Natural killer cell (primary cell): ENCODE data around the gene NLRP5. TPM values are rescaled to one million over a fixed set of nuclear protein-coding genes. Genes with fewer than 3 reads are reported as not detected.
A peak's percentile ranks its signal among the peaks of the same experiment; 100 is the strongest.

ENCODE experiments used
- ATAC-seq, 3 donors: fragments of 150-1000 bp in 2 of 3; fragments of 200-7000 bp in 1 of 3; cut with Tn5 transposase; 1 replicate in 1 of 3; 2 replicates in 2 of 3; pipeline ENCODE4 v1.10.0; 2021; ENCODE audit warnings: mild to moderate bottlenecking in 2 of 3, moderate library complexity in 2 of 3
- DNase-seq, 2 donors: peaks; one replicate each; pipeline versions ENCODE4 v3.0.0 to v3.0.0-alpha.2; 2013 to 2021; ENCODE audit warnings: mixed read lengths in 1 of 2
- H3K27ac ChIP-seq: one replicate; pipeline ENCODE4 v1.5.1; 2013; ENCODE audit warnings: mild to moderate bottlenecking, low read length
- H3K27me3 ChIP-seq: one replicate; pipeline ENCODE4 v1.6.1; 2013; ENCODE audit warnings: low read length; ENCODE audit not compliant: control insufficient read depth, insufficient read depth
- H3K36me3 ChIP-seq: one replicate; pipeline ENCODE4 v1.6.1; 2013; ENCODE audit warnings: low read length; ENCODE audit not compliant: control insufficient read depth, insufficient read depth
- H3K4me1 ChIP-seq: one replicate; pipeline ENCODE4 v1.6.1; 2013; ENCODE audit warnings: low read length; ENCODE audit not compliant: control insufficient read depth, insufficient read depth
- H3K4me3 ChIP-seq: one replicate; pipeline ENCODE4 v1.5.1; 2013; ENCODE audit warnings: low read length
- H3K9me3 ChIP-seq: one replicate; pipeline ENCODE4 v1.6.1; 2013; ENCODE audit warnings: low read length; ENCODE audit not compliant: control insufficient read depth, insufficient read depth
- H3K27ac Mint-ChIP-seq, 2 donors: one replicate each; pipeline ENCODE4 v1.8.0; 2022; ENCODE audit warnings: mild to moderate bottlenecking in 2 of 2, mixed read lengths in 2 of 2, moderate library complexity in 1 of 2
- H3K27me3 Mint-ChIP-seq, 2 donors: one replicate each; pipeline ENCODE4 v1.8.0; 2022; ENCODE audit warnings: low read depth in 2 of 2, mixed read lengths in 2 of 2
- H3K36me3 Mint-ChIP-seq: one replicate; pipeline ENCODE4 v1.8.0; 2022; ENCODE audit warnings: mixed read lengths
- H3K4me1 Mint-ChIP-seq, 2 donors: one replicate each; pipeline ENCODE4 v1.8.0; 2022; ENCODE audit warnings: mixed read lengths in 2 of 2
- H3K4me3 Mint-ChIP-seq: one replicate; pipeline ENCODE4 v1.8.0; 2022; ENCODE audit warnings: mild to moderate bottlenecking, moderate library complexity, mixed read lengths
- H3K9me3 Mint-ChIP-seq, 2 donors: one replicate each; pipeline ENCODE4 v1.8.0; 2022; ENCODE audit warnings: mixed read lengths in 2 of 2
- WGBS: methylation state at CpG from one replicate; pipeline ENCODE4 v1.1.7; 2013; ENCODE audit warnings: missing lambda C conversion rate; ENCODE audit not compliant: insufficient coverage; 5-methylcytosine and 5-hydroxymethylcytosine counted together
- intact Hi-C: fragments of 100-400 bp; cut with micrococcal nuclease; formaldehyde crosslinking; loops from one replicate; pipeline ENCODE4 v1.14.2; 2022
- total RNA-seq, 4 donors: library from RNA; stranded (reverse); fragments of 120-200 nt in 1 of 4; gene quantifications; one replicate each; pipeline versions ENCODE4 v1.2.3 to v1.2.4, GENCODE V29; 2013 to 2022
- TF ChIP-seq, protein P1 (sequence below): fragments of 200-600 bp; IDR thresholded peaks from one replicate; pipeline ENCODE4 v1.8.0; 2022; ENCODE audit warnings: antibody characterized with exemption

Gene NLRP5
- total RNA-seq, 3 donors from 2014 or later (not counting 1 experiment from before 2014, with no cell fraction given), result not detected

DNA sequence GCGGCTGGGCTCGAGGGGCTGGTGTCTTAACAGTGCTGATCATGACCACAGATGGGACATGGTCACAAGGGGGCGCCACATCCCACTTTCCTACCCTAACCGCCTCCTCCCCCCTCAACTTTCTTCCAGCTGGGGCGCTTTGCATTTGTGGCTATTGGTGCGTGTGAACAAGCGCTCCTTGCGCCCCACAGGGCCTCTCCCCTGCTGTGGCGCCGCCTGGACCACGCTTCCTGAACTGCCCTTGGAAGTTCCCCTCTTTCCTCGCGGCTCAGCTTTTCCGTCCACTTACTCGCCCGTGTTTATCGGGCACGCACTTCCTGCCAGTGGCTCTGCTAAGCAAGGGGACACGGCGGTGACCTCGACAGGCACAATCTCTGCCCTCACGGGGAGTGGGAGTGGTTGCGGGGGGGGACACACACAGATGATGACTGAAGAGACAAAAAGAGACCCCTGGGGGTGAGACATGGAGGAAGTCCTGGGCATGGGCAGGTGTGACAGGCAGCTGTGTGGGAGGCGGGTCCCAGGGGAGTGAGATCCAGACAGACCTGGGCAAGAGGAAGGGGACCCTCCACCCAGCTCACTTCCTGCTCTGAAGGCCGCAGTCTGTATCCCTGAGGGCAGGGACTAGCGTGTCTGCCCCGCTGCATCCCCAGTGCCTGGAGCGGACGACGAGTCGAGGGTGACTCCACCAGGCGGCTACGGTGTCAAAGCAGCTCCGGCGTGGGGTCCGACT lies 94.3 kb downstream of the NLRP5 start:
- ATAC-seq (peak; percentile 70 to 80 (median 77)), DNase-seq (peak; percentile 58 to 81)
- Mint-ChIP-seq H3K27me3 (peaks cover 0 to 5% of the 10 kb centered on the region in 2 donors), H3K4me1 (peaks cover 10 to 12% of the 10 kb centered on the region in 2 donors), H3K27ac (peak overlapping the region in 1 of 2 donors; percentile 86), H3K9me3 (no peaks in the 10 kb centered on the region), H3K36me3 (no peaks in the 10 kb centered on the region), H3K4me3 (peak overlapping the region; percentile 79)
- Histone ChIP-seq H3K27ac (no peak overlapping the region), H3K4me1 (peaks cover 12% of the 10 kb centered on the region), H3K36me3 (no peaks in the 10 kb centered on the region), H3K27me3 (no peaks in the 10 kb centered on the region), H3K4me3 (peak overlapping the region; percentile 41), H3K9me3 (no peaks in the 10 kb centered on the region)
- intact Hi-C loops, result loop anchor here (2.0 kb wide), 1 partner anchor 172 kb away; no protein-coding TSS in a partner anchor
- TF ChIP-seq, protein P1, sequence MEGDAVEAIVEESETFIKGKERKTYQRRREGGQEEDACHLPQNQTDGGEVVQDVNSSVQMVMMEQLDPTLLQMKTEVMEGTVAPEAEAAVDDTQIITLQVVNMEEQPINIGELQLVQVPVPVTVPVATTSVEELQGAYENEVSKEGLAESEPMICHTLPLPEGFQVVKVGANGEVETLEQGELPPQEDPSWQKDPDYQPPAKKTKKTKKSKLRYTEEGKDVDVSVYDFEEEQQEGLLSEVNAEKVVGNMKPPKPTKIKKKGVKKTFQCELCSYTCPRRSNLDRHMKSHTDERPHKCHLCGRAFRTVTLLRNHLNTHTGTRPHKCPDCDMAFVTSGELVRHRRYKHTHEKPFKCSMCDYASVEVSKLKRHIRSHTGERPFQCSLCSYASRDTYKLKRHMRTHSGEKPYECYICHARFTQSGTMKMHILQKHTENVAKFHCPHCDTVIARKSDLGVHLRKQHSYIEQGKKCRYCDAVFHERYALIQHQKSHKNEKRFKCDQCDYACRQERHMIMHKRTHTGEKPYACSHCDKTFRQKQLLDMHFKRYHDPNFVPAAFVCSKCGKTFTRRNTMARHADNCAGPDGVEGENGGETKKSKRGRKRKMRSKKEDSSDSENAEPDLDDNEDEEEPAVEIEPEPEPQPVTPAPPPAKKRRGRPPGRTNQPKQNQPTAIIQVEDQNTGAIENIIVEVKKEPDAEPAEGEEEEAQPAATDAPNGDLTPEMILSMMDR, result peak; percentile 19
- WGBS, result 2% methylated on average over 36 of the region's 36 CpGs

DNA sequence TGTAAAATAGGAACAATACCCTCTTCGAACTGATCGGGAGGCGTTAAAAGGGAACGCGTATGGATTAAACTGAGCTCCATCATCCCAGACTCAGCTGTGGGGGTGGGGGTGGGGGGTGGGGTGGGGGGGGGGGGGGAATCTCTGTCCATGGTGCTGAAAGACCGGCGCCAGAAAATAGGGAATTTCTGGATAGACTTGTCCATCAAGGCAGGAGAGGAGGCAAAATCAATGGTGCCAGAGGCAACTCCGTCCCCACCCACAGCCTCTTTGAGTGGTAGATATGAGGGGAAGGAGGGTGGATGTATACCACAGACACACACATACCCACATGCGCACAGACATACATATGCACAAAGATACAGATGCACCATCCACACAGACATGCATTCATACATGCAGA lies 97.1 kb downstream of the NLRP5 start:
- H3K36me3 ChIP-seq, result no peaks in the 10 kb centered on the region
- WGBS, result no CpG with 5 or more reads among the region's 9 CpGs
- H3K27me3 ChIP-seq, result no peaks in the 10 kb centered on the region
- ATAC-seq (no peak), DNase-seq (no peak)
- Mint-ChIP-seq H3K27ac (no peak overlapping the region), H3K36me3 (no peaks in the 10 kb centered on the region), H3K4me1 (peaks cover 10 to 18% of the 10 kb centered on the region in 2 donors), H3K27me3 (peaks cover 0 to 5% of the 10 kb centered on the region in 2 donors), H3K4me3 (no peak overlapping the region), H3K9me3 (no peaks in the 10 kb centered on the region)
- TF ChIP-seq, protein P1, result no peak
- peaks cover 12% of the 10 kb centered on the region for H3K4me1 ChIP-seq
- H3K9me3 ChIP-seq, result no peaks in the 10 kb centered on the region
- intact Hi-C loops, result no loop called here
- no peak overlapping the region for H3K27ac ChIP-seq
- H3K4me3 ChIP-seq, result no peak overlapping the region

DNA sequence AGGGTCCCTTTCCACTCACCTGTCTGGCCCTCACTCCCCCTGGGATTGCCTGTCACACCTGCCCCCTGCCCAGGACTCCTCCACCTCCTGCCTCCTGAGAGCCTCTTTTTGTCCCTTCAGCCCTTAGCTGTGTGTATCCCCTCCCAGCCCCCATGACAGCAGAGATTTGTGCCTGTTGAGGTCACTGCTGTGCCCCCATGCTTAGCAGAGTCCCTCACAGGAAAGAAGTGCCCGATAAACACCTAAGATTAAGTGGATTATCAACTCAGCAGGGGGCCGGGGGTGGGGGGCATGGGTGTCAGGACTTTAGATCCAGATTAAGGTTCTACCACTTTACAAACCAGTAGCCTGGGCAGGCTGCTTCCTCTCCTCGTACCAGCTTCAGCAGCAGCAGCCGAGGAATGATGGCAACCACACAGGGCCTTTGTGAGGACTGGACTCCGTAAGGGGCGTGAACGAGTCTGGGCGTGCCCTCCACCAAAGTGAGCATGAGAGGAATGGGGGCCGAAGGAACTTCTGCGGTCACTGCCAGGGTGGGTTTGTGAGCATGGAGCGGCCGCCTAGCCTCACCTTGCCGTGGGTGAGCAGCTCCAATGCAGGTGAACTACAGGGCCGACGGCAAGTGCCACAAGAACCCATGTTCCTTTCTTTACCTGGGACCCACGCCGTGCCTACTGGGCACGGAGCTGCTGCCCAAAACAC lies 98.4 kb downstream of the NLRP5 start:
- peaks cover 12% of the 10 kb centered on the region for H3K4me1 ChIP-seq
- H3K9me3 Mint-ChIP-seq, result no peaks in the 10 kb centered on the region
- peaks cover 10 to 20% of the 10 kb centered on the region in 2 donors for H3K4me1 Mint-ChIP-seq
- H3K27ac ChIP-seq, result no peak overlapping the region
- H3K27me3 ChIP-seq, result no peaks in the 10 kb centered on the region
- H3K27me3 Mint-ChIP-seq, result peaks cover 0 to 5% of the 10 kb centered on the region in 2 donors
- H3K36me3 Mint-ChIP-seq, result no peaks in the 10 kb centered on the region
- no peak overlapping the region for H3K27ac Mint-ChIP-seq
- TF ChIP-seq, protein P1, result no peak
- ATAC-seq, result no peak
- H3K4me3 Mint-ChIP-seq, result no peak overlapping the region
- H3K4me3 ChIP-seq, result no peak overlapping the region
- no peak for DNase-seq
- no peaks in the 10 kb centered on the region for H3K9me3 ChIP-seq
- peaks cover 8% of the 10 kb centered on the region for H3K36me3 ChIP-seq
- WGBS, result 90% methylated on average over 18 of the region's 18 CpGs
- intact Hi-C loops, result no loop called here
